Measurements from ENCODE around the gene MGAT4B. TPM values are rescaled to one million over a fixed set of nuclear protein-coding genes. Genes with fewer than 3 reads are reported as not detected.

MGAT4B gene
- polyA plus RNA-seq, 2 of the 4 experiments (the other 2 are of a cell fraction), result 57.4 to 166 TPM

DNA sequence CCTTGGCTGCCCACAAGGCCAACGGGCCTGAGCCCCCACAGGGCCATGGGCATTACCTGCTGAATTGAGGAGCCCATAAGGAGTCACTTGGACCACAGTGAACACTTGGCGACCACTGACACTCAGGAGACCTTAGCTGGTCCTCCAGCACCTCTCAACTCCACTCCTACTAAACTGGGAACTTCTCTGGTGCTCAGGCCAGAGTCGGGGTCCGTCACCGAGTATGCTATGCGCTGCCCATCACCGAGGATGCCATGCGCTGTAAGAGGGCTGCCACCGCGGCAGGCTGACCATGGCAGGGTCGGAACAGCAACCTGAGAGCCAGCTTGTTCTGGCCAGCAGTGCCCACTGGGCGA, 13.4 kb upstream of the MGAT4B start:
- 21% methylated on average over 3 of the region's 12 CpGs for WGBS (ENCODE audit: missing lambda C conversion rate)
- H3K4me3 ChIP-seq, result peak overlapping the region; percentile 81
- no peak for FAIRE-seq
- H3K9me3 ChIP-seq, result no peaks in the 10 kb centered on the region
- ChIA-PET POLR2A (interaction anchor here (0.7 to 2.3 kb wide), 14 partner anchors 9 to 269 kb away, joined by 3 to 20 read pairs (median 6); partner anchors contain the start of genes HNRNPH1, LTC4S, MRNIP and RNF130), CTCF (interaction anchor here (0.6 to 4.8 kb wide), 7 partner anchors 16 to 123 kb away, joined by 3 to 27 read pairs (median 4); no protein-coding TSS in a partner anchor)
- TF ChIP-seq ZNF302 (CRISPR knock-in tag; IDR thresholded peaks at IDR 0.05) (peak; percentile 95), ESRRA (IDR thresholded peaks at IDR 0.05; ENCODE audit: borderline replicate concordance, low read length) (no peak), EHF (CRISPR knock-in tag; IDR thresholded peaks at IDR 0.05) (peak; percentile 91), EP300 (IDR thresholded peaks at IDR 0.05) (no peak), HOXB5 (CRISPR knock-in tag; IDR thresholded peaks at IDR 0.05) (peak; percentile 94; the same call in 1 of the 2 replicates), MAFK (IDR thresholded peaks at IDR 0.05; ENCODE audit: partially characterized antibody) (no peak), SREBF2 (IDR thresholded peaks at IDR 0.05) (no peak), NR3C1 (IDR thresholded peaks at IDR 0.05) (no peak), TFCP2L1 (CRISPR knock-in tag; IDR thresholded peaks at IDR 0.05) (peak; percentile 89; the same call in 1 of the 2 replicates), POLR2AphosphoS2 (conservative IDR thresholded peaks at IDR 0.05; ENCODE audit: low read length) (no peak), SMC3 (IDR thresholded peaks at IDR 0.05) (no peak), HOXB13 (CRISPR knock-in tag; IDR thresholded peaks at IDR 0.05; ENCODE audit: low read depth) (peak; percentile 97), HOXA7 (CRISPR knock-in tag; IDR thresholded peaks at IDR 0.05) (peak; percentile 83; the same call in 1 of the 2 replicates), FOXS1 (CRISPR knock-in tag; IDR thresholded peaks at IDR 0.05) (0 out of 2 replicates have a peak, but pooled peaks have one; percentile 78), FOSB (CRISPR knock-in tag; IDR thresholded peaks at IDR 0.05) (peak; percentile 55; the same call in 1 of the 2 replicates), BHLHE40 (IDR thresholded peaks at IDR 0.05; ENCODE audit: low read depth, low read length) (no peak), JUNB (IDR thresholded peaks at IDR 0.05) (no peak), NFE2L2 (conservative IDR thresholded peaks at IDR 0.05; ENCODE audit: low read length) (no peak), RAD21 (conservative IDR thresholded peaks at IDR 0.05 in 1 of 2, IDR thresholded peaks at IDR 0.05 in 1 of 2) (no peak), CHD4 (IDR thresholded peaks at IDR 0.05; ENCODE audit: borderline replicate concordance) (no peak), HDAC2 (IDR thresholded peaks at IDR 0.05) (no peak), NPAS2 (CRISPR knock-in tag; IDR thresholded peaks at IDR 0.05; ENCODE audit: borderline replicate concordance) (peak; percentile 58; the same call in 1 of the 2 replicates), HEYL (CRISPR knock-in tag; IDR thresholded peaks at IDR 0.05) (peak; percentile 96; the same call in 1 of the 2 replicates), RFX5 (IDR thresholded peaks at IDR 0.05) (no peak), GATA3 (IDR thresholded peaks at IDR 0.05; ENCODE audit: borderline replicate concordance) (no peak), RARB (CRISPR knock-in tag; IDR thresholded peaks at IDR 0.05) (peak; percentile 40; the same call in 1 of the 2 replicates), MYC (IDR thresholded peaks at IDR 0.05; ENCODE audit: borderline replicate concordance, low read length) (no peak), KDM5A (IDR thresholded peaks at IDR 0.05) (no peak), MAZ (IDR thresholded peaks at IDR 0.05; ENCODE audit: borderline replicate concordance, low read depth, low read length) (no peak), RCOR1 (IDR thresholded peaks at IDR 0.05; ENCODE audit: low read depth, low read length) (no peak)
- TF ChIP-seq, protein P1, sequence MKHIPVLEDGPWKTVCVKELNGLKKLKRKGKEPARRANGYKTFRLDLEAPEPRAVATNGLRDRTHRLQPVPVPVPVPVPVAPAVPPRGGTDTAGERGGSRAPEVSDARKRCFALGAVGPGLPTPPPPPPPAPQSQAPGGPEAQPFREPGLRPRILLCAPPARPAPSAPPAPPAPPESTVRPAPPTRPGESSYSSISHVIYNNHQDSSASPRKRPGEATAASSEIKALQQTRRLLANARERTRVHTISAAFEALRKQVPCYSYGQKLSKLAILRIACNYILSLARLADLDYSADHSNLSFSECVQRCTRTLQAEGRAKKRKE (CRISPR knock-in tag; IDR thresholded peaks at IDR 0.05; ENCODE audit: low read depth), result peak; percentile 95
- TF ChIP-seq, protein P2, sequence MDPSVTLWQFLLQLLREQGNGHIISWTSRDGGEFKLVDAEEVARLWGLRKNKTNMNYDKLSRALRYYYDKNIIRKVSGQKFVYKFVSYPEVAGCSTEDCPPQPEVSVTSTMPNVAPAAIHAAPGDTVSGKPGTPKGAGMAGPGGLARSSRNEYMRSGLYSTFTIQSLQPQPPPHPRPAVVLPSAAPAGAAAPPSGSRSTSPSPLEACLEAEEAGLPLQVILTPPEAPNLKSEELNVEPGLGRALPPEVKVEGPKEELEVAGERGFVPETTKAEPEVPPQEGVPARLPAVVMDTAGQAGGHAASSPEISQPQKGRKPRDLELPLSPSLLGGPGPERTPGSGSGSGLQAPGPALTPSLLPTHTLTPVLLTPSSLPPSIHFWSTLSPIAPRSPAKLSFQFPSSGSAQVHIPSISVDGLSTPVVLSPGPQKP (IDR thresholded peaks at IDR 0.05; ENCODE audit: low read depth, low read length), result no peak
- TF ChIP-seq, protein P3, sequence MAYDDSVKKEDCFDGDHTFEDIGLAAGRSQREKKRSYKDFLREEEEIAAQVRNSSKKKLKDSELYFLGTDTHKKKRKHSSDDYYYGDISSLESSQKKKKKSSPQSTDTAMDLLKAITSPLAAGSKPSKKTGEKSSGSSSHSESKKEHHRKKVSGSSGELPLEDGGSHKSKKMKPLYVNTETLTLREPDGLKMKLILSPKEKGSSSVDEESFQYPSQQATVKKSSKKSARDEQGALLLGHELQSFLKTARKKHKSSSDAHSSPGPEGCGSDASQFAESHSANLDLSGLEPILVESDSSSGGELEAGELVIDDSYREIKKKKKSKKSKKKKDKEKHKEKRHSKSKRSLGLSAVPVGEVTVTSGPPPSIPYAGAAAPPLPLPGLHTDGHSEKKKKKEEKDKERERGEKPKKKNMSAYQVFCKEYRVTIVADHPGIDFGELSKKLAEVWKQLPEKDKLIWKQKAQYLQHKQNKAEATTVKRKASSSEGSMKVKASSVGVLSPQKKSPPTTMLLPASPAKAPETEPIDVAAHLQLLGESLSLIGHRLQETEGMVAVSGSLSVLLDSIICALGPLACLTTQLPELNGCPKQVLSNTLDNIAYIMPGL (CRISPR knock-in tag; IDR thresholded peaks at IDR 0.05; ENCODE audit: borderline replicate concordance), result no peak; the same call in 1 of the 2 replicates
- TF ChIP-seq, protein P4, sequence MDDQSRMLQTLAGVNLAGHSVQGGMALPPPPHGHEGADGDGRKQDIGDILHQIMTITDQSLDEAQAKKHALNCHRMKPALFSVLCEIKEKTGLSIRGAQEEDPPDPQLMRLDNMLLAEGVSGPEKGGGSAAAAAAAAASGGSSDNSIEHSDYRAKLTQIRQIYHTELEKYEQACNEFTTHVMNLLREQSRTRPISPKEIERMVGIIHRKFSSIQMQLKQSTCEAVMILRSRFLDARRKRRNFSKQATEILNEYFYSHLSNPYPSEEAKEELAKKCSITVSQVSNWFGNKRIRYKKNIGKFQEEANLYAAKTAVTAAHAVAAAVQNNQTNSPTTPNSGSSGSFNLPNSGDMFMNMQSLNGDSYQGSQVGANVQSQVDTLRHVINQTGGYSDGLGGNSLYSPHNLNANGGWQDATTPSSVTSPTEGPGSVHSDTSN (IDR thresholded peaks at IDR 0.05), result no peak
- TF ChIP-seq, protein P5, sequence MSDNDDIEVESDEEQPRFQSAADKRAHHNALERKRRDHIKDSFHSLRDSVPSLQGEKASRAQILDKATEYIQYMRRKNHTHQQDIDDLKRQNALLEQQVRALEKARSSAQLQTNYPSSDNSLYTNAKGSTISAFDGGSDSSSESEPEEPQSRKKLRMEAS (IDR thresholded peaks at IDR 0.05), result no peak; the same call in 1 of the 2 replicates
- TF ChIP-seq, protein P6, sequence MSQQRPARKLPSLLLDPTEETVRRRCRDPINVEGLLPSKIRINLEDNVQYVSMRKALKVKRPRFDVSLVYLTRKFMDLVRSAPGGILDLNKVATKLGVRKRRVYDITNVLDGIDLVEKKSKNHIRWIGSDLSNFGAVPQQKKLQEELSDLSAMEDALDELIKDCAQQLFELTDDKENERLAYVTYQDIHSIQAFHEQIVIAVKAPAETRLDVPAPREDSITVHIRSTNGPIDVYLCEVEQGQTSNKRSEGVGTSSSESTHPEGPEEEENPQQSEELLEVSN (IDR thresholded peaks at IDR 0.05; ENCODE audit: borderline replicate concordance, low read depth), result no peak
- DNase-seq (ENCODE audit: low read depth in 1 of 2, low spot score in 1 of 2), result peak in 1 of 2 experiments; percentile 60
- peak overlapping the region; percentile 96 for H3K4me2 ChIP-seq
- peak overlapping the region; percentile 95 to 98 for H3K27ac ChIP-seq
- ATAC-seq, result peak; percentile 3 to 5
- peaks cover 56% of the 10 kb centered on the region for H3K4me1 ChIP-seq
